GM13977 (cell line): ENCODE results near the gene SESTD1.
A peak's percentile ranks its signal among the peaks of the same experiment; 100 is the strongest.
"Not testable (repeated sequence)": the region's sequence is repeated elsewhere in the genome, so short reads cannot be mapped to it uniquely, and the experiment has no call there.

ENCODE experiments used
- DNase-seq: peaks from one replicate; pipeline ENCODE4 v3.0.0; 2012; ENCODE audit warnings: low spot score
- CTCF ChIP-seq: IDR thresholded peaks from 2 replicates; pipeline ENCODE4 v1.5.1; 2012; ENCODE audit warnings: mild to moderate bottlenecking, control low read depth; ENCODE audit not compliant: insufficient read depth; ENCODE audit errors: extremely low read depth, missing control alignments
- in situ Hi-C: fragments of 300-500 bp; cut with MboI; formaldehyde crosslinking; loops from one replicate; pipeline ENCODE4 v1.12.0; 2022; ENCODE audit warnings: low sequenced_read_pairs, low pct_unique_long_range_greater_than_20kb, mixed read lengths, inconsistent platforms; ENCODE audit not compliant: unreplicated experiment

The SESTD1 gene

GRCh38 chr2:179096090-179096489, 168.5 kb downstream of the SESTD1 start:
- peak; percentile 5 for DNase-seq
- in situ Hi-C loops = no loop called here
- no peak for TF ChIP-seq CTCF

GRCh38 chr2:179092912-179093311, 171.7 kb downstream of the SESTD1 start:
- in situ Hi-C loops, DNase-seq: not testable (repeated sequence)

- no peak for DNase-seq
- in situ Hi-C loops = no loop called here
These were observed 181.9 kb downstream of the SESTD1 start for GRCh38 chr2:179082697-179083096.

GRCh38 chr2:179081954-179082353, 182.7 kb downstream of the SESTD1 start:
- no peak for DNase-seq
- TF ChIP-seq CTCF = no peak
- in situ Hi-C loops = no loop called here

More at GRCh38 chr2:179082697-179083096, 181.9 kb downstream of the SESTD1 start:
- no peak for TF ChIP-seq CTCF

- DNase-seq = no peak
- no peak for TF ChIP-seq CTCF
- in situ Hi-C loops = no loop called here
These were observed 192.1 kb downstream of the SESTD1 start for GRCh38 chr2:179072527-179072926.

- DNase-seq = no peak
- TF ChIP-seq CTCF = no peak
- in situ Hi-C loops = no loop called here
These were observed 192.7 kb downstream of the SESTD1 start for GRCh38 chr2:179071810-179072355.

- no peak for DNase-seq
- no peak for TF ChIP-seq CTCF
- in situ Hi-C loops = no loop called here
These were observed 193.7 kb downstream of the SESTD1 start for GRCh38 chr2:179070895-179071294.
